Gastroesophageal sphincter (tissue), 3 donors: ENCODE data around the gene SNX1.

ENCODE experiments used
- CTCF ChIP-seq, 4 experiments: fragments of 200-600 bp in 2 of 4; fragments of 450-650 bp in 2 of 4; sonication (generic) in 1 of 4; IDR thresholded peaks; one replicate each; pipeline ENCODE4 v1.5.1; 2017 to 2019; ENCODE audit warnings: antibody characterized with exemption in 4 of 4, mild to moderate bottlenecking in 2 of 4, moderate library complexity in 2 of 4
- EP300 ChIP-seq: sonication (generic); formaldehyde crosslinking; IDR thresholded peaks from one replicate; pipeline ENCODE4 v1.6.1; 2017; ENCODE audit warnings: antibody characterized with exemption, mild to moderate bottlenecking
- POLR2A ChIP-seq, 2 donors: fragments of 450-650 bp; IDR thresholded peaks; one replicate each; pipeline ENCODE4 v1.6.1; 2017; ENCODE audit warnings: antibody characterized with exemption in 2 of 2, mild to moderate bottlenecking in 2 of 2, moderate library complexity in 1 of 2
- POLR2AphosphoS5 ChIP-seq: sonication (generic); formaldehyde crosslinking; IDR thresholded peaks from one replicate; pipeline ENCODE4 v1.6.1; 2017; ENCODE audit warnings: antibody characterized with exemption

DNA sequence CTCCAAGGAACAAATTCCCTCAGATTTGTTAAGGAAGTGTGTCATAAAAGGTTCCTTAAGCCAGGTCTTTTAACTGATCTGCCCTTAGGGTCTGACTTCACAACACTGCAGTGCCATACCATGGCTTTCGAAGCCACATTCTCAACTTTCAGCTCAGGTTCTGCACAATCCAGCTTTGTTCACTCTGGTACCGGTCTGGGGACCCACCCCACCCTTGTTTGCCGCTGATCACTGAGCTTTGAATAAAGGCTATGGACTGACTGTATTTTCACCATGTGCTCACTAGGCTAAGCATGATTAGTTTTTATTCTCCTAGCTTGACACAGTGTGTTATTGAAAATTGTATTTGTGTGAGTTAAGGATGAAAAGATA lies 15.9 kb downstream of the SNX1 start:
- TF ChIP-seq CTCF (IDR thresholded peaks at IDR 0.05) (no peak), POLR2AphosphoS5 (no peak), POLR2A (IDR thresholded peaks at IDR 0.05) (no peak), EP300 (no peak)
